ENCODE results near the gene AIMP1.
"Not testable (repeated sequence)": the region's sequence is repeated elsewhere in the genome, so short reads cannot be mapped to it uniquely, and the experiment has no call there.

AIMP1 gene

GRCh38 chr4:106353786-106354185, 37.4 kb downstream of the AIMP1 start:
- no peak for DNase-seq (ENCODE audit: low spot score)

DNA sequence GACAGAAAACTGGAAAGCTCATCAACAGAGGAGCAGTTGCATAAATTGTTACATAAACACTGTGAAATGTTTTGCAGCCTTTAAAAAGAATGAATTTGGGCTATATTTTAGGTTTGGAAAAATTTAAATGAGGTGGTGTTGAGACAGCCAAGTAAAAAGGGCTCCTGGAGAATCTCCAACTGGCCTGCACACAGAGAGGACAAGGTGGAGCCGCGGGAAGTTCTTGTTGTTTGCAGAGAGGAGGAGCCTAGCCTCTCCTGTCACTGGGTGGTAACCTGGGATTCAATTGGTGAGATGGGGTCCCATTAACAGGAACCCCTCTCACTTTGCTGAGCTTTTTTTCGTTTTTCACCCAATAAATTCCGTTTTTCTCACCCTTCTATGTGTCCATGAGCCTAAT, 38.8 kb downstream of the AIMP1 start:
- no peak for DNase-seq (ENCODE audit: low spot score)

DNA sequence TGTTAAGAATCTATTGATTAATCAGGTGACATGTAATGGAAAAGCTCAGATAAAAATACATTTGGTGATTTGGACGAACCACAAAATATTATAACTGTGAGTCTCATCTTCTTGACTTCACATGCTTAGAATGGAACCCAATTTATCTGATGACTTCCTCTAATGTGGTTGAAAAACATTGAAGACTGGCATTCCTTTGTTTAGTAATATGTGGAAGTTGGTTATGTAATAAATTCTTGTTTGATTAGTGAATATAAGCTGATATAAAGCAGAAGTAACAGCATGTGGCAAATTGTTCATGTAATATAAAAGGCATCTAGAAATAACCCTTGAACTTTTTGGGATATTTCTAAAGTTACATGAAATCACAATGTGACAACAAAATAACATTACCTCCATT, 42.5 kb downstream of the AIMP1 start:
- DNase-seq (ENCODE audit: low spot score) = no peak

DNA sequence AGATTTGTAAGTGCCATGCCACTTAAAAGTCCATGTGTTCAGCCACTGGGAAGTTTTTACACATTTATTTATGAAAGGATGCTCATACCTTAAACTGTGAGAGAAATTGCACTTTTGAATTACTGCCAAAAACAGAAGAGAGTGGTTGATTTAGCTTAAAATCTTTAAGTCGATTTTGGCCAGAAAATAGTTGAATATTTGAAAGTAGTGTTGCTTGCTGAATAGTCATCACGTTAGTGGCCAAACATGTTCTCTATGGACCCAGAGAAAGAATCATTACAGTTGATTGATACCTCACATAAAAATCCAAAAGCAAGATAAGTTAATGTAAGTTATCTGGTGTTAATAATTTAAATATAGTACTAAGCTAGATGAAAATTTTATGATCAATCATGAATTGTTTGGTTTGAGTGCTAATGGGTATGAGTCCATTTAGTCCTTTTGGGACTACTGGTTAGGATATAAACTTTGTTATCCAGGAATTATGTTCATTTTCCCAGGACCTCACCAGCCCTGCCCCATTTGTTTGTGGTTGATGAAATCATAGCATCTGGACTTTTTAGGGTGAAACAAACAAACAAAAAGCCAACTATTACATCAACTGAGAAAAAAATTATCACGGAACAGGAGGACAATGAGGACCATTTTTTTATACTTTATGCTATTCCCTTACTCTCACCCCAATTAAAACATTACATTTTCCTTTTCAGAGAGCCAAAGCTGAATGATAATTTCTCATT, 45.9 kb downstream of the AIMP1 start:
- DNase-seq (ENCODE audit: low spot score) = no peak

DNA sequence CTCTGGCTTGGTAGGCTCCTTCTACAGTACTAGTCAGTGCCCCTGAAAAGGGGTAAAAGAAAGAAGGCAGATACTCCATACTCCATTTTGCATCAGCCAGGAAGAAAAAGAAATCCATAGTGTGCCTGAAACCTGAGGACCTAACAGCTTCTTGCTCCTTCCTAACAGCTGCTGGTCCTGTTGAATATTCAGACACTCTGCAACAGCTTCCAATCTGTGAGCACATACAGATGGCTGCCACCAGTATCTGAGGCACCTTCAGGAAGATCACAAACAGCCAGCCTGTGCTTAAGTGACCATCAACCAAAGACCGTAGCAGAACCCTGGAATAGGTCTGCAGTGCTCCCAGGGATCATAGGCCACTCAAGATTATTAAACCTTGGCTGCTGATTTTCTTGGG, 47.9 kb downstream of the AIMP1 start:
- DNase-seq (ENCODE audit: low spot score) = no peak

GRCh38 chr4:106365613-106366012, 49.3 kb downstream of the AIMP1 start:
- no peak for DNase-seq (ENCODE audit: low spot score)

DNA sequence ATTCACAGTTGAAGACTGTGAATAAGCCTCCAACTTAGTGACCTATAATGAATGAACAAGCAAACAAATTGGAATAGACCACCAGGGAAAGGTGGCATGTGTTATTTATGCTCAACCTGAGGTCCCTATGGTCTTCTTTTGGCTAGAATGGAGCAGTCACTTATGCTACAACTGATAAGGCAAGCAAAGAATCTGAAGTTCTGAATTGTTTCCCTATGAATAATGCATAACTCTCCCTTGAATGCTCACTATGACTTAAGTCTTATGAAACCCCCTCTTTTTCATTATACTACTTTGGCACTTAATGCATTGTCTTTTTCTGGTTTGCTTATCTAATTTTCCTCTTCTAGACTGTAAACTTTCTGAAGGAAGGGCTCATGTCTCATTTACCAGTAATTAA, 49.7 kb downstream of the AIMP1 start:
- DNase-seq (ENCODE audit: low spot score) = no peak

DNA sequence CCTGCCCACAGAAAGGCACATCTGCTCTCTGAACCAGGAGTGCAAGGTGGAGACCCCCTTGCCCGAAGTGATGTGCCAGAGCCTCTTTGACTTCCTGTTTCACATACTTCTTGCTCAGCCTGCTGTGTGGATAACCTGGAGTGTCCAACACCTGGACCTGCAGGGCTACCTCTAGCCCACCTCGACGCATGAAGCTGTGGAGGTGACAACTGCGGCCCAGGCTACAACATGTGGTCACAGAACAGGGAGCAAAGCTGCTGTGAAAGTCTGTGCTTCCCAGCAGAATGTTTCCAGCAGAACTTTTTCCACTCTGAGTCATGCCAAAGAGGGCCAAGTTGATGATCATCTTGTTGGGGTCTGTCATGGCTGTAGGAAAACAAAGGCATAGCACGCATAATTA, 50.7 kb downstream of the AIMP1 start:
- DNase-seq (ENCODE audit: low spot score) = no peak

DNA sequence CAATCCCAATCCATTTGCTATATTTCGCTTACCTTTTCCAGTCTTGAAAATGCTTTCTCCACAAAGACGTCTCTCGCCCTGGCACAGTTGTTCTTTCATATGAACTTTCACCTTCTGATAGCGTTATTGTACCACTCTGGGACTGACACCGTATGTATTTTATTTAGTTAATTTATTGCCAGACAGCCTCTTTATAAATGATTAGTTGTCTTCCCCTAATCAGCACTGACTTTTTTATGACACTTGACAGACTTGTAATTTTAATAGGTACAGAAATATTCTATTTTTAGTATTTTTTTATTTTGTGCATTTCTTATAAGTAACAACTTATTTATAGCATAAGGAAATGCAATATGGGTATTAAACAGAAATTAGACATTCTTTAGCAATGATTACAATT, 52.3 kb downstream of the AIMP1 start, which contains the start of gene GIMD1:
TSS of gene GIMD1 (minus strand) at position 101 of the 400 bp plus-strand sequence. CDS start 1,343 bp downstream, outside the sequence.
- no peak for DNase-seq (ENCODE audit: low spot score)

GRCh38 chr4:106369456-106370060, 53.2 kb downstream of the AIMP1 start:
- DNase-seq (ENCODE audit: low spot score) = peak; percentile 28

GRCh38 chr4:106370214-106370613, 53.9 kb downstream of the AIMP1 start:
- DNase-seq (ENCODE audit: low spot score) = no peak

DNA sequence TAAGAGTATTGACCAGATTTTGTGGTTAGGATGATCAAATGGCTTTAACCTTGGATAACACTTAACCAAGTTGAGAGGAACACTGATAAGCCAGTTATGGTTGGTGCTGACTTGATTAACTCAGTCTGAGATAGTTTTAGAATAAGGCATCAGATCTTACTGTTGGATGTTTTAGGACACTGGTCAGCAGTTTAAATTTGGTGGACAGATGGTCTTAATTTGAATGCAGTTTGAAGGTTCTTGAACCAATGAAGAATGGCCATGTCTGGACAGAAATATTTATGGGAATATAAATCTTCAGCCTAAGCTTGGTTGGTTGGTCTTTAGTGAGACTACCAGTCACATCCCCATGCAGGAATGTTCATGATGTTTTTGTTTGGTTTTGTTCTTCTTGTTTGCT, 54.8 kb downstream of the AIMP1 start:
- DNase-seq (ENCODE audit: low spot score) = no peak

DNA sequence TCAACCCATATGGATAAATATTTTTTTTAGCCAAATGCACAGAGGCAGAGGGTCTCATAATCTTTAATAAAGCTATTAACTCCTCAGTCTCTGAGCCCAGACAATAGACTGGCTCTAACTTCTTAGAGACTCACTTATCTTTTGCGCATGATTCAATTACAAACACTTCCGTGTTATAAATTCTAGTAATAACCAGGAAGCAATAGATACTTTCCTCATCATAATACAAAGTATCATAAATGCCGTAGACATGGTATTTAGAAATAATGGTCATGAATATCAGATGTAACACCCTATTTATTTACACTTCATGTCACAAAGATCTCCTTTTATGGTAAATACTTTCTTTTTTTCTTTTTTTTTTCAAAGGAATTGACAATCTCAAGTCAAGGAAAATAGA, 56.7 kb downstream of the AIMP1 start:
- DNase-seq (ENCODE audit: low spot score) = no peak

GRCh38 chr4:106380179-106380578, 63.8 kb downstream of the AIMP1 start:
- no peak for DNase-seq (ENCODE audit: low spot score)

DNA sequence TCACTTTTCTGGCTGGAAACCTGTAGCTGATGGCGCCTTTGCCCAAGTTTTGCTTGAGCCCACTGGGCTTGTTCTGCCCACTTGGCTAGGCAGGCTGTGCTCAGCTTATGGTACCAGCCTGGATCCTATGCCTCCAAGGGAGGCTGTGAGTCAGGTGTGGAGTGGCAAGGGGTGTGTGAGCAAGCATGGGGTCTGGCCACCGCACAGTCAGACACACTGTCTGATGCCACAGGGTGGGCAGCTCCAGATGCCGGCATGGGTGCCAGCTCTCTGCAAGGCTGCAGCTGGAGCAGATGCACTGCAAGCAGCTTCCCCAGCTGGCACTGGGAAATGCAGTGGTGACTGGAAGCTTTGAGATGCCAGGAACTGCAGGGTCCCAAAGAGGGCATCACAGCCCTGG, 68.5 kb downstream of the AIMP1 start:
- DNase-seq (ENCODE audit: low spot score) = no peak

GRCh38 chr4:106385853-106386393, 69.6 kb downstream of the AIMP1 start:
- DNase-seq (ENCODE audit: low spot score) = no peak

- no peak for DNase-seq (ENCODE audit: low spot score)
Measured at GRCh38 chr4:106395582-106395981, 79.2 kb downstream of the AIMP1 start.

DNA sequence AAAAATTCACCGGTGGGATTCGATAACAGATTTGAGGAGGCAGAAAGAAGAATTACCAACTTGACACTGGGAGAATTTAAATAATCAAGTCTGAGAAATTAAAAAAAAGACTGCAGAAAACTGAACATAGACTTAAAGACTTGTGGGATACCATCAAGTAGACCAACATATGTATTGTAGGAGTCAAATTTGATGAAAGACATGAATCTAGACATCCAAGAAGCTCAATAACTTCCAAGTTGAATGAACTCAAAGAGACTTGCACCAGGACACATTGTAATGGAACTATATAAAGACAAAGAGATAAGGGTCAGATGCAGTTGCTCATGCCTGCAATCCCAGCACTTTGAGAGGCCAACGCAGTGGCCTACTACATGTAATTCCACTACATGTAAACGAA, 82.5 kb downstream of the AIMP1 start:
- not testable (repeated sequence) for DNase-seq (ENCODE audit: low spot score)

All from germinal center (tissue), 1 donor.